DMS79 treated with DMSO at 0.1 percent for 48 hours (cell line): Measurements from ENCODE around the gene SIGLEC1.

ENCODE experiments used
- DNase-seq: peaks from one replicate; lab custom pipeline; 2025; lab: John Stamatoyannopoulos, UW

Gene SIGLEC1

DNA sequence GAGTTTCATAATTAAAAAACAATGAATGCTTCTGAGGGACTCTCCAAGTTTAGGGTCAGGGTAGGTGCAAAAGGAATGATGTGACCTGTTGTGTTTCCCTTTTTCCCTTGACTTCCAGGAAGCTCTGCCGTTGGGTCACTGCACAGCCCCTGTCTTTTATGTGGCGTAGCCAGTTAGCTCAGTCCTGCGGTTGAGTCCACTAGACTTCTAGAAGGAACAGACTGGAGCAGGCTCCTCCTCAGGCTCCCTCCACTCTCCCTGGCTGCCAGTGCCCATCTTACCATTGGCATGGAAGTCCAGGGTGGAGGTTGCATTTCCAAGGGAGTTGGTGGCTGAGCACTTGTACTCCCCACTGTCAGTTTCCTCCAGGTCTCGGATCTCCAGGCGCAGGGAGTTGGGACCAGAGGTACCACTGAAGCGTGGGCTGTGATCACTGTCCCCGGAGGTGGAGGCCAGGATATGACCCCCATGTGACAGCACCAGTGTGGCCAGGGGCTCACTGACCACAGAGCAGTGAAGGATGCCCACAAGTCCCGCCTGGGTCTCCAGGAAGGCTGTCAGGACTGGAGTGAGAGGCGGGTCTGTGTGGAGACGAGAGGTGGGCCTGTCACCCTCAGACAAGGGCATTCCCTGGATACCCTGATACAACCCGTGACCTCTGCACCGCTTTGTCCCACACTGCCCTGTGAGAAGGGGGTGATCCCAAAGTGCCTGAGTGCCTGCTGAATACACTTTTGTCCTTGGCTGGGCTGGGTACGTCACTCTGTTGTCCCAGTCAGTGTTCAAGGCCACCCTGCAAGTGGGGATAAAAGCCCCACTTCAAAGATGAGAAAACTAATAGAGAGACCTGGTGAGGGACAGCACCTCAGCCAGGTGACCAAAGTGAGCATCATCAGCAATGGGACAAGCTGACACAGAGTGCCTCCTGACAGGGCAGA lies 11.1 kb downstream of the SIGLEC1 start:
- DNase-seq, result no peak

DNA sequence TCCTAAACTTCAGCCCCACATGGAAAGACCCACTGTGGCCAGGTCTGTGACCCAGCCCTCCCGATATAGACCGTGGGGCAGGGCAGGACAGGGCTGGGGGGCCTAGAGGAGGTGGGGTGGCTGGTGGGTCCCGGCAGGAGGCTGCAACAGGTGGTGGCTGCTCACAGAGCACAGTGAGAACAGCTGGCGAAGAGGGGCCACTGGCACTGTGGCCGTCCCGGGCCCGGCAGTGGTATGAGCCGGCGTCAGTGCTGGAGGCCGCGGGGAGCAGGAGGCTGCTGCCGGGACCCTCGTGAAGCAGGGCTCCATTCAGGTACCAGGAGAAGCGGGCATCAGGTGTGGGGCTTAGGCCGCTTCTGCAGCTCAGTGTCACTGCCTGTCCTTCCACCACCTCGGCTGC lies 13.4 kb downstream of the SIGLEC1 start:
- DNase-seq, result no peak

DNA sequence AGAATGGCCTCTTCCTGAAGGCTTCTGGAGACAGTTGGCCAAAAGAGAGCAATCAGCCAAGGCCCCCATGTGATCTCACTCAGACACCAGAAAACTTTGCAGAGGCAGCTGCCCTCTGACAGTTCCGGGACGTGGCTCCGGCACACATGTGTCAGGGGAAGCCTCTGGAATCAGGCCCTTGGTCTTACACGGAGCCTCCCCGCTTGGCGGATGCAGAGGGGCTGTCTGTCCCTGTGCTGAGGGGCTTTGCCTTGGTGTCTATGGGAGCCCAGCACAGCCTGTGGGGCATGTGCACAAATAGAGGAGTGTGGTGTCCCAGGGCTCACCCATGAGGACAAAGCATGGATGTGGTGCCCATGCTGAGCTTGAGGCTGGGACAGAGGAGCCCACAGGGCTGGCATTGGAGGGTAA lies 13.8 kb downstream of the SIGLEC1 start:
- no peak for DNase-seq

DNA sequence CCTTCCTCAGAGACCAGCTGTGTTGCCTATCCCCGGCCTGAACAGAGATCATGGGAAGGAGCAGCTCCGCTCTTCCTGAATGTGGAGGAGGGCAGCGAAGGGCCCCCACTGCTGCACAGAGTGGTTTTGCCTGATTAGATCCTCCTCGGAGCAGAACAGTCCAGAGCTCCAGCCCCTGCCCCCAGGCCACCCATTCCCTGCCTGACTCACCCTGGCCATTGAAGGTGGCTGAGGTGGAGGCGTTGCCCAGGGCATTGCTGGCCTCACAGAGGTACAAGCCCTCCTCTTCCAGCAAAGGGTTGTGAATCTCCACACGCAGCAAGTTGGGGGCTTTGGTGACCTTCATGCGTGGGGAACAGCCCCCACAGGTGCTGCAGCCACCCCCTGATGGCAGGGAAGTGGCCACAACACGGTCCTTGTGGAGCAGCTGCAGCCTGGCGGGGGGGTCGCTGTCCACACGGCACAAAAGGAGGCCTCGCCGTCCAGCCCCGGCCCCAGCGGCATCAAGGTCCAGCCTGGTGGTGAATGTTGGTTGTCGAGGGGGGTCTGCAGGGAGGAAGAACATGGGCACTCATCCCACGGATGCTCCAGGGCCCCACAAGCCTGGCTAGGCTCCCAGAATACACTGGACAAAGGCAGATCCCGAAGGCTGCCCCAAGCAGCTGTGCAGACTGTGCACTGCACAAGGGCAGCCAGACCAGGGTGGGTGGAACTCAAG lies 14.7 kb downstream of the SIGLEC1 start:
- no peak for DNase-seq

DNA sequence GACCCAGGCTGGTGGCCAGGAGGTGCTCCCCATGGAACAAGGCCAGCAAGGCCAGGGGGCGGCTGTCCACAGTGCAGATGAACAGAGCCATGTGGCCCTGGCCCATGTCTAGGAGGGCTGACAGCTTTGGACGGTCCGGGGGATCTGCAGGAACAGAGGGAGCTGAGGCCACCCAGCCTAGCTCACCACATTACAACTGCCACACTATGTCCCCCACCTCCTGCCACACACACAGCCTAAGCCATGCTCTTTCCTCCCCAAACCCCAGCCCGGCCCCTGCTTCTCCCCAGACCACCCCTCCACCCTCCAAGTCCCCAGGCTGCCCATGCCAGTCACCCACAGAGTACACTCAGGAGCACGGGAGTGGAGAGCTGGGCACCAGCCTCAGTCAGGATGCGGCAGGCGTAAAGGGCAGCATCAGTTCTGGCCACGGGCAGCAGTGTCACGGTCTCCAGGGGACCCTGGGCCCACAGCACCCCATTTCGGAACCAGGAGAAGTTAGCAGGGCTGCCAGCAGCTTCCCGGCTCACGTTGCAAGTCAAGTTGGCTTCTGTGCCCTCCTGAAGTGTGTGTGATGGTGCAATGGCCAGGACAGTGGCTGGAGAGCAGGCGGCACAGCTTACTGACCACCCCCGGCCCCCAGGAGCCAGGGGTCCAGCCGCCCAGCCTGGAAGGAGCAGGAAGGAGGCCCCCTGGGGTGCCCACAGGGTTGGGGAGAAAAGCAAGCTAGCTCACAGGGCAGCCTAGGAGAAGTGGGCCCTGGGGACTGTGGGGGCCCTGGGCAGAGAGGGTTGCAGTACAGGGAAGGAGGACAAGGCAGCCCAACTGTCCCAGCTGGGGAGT lies 15.4 kb downstream of the SIGLEC1 start:
- no peak for DNase-seq

DNA sequence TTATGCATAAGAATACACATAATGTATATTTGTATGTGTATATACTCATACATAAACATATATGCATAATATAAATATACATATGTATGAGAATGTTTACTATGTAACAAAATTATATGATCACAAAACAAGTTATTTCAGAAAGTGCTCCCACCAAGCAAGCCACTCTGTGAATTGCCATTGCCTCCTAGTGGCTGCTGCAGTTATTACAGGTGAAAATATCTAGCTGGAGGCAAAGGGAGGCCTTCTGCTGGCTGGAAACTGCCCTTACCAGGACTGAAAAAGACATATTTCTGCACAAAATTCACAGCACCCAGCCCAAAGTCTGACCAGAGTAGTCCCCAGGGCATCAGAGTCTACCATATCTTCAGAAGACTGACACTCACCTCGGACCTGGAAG lies 16.2 kb downstream of the SIGLEC1 start:
- DNase-seq, result no peak

DNA sequence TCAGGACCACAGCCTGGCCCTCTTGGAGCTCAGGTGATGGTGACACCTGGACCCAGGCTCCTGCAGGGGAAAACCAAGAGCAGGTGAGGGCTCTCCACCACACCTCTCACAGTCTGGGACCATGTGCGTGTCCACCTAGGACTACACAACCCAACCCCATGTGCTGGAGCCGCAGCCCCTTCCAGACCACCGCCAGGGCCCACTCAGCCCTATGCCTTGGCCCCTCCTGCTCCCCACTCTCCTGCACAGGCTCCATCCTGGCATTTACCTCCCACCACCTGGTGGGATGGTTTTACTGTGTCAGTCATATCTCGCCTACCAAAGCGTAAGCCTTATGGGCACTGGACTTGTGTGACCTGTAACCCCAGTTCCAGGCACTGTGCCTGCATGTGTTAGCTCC lies 17.5 kb downstream of the SIGLEC1 start:
- DNase-seq, result no peak

DNA sequence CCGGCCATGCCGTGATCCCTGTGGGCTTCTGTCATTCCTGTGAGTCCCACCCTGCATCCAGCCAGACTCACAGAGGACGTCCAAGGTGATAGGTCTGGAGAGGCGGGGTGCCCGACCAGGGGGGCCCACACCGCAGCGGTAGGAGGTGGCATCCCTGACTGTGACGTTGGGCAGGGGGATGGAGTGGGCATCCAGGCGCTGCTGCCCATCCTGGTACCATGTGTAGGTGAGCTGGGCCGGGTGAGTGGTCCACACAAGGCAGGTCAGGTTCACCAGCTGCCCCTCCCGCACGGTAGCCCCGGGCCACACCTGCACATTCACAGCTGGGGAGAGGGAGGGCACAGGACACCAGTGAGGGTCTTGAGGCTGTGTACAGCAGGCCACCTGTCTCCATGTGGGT lies 19.0 kb downstream of the SIGLEC1 start:
- no peak for DNase-seq

DNA sequence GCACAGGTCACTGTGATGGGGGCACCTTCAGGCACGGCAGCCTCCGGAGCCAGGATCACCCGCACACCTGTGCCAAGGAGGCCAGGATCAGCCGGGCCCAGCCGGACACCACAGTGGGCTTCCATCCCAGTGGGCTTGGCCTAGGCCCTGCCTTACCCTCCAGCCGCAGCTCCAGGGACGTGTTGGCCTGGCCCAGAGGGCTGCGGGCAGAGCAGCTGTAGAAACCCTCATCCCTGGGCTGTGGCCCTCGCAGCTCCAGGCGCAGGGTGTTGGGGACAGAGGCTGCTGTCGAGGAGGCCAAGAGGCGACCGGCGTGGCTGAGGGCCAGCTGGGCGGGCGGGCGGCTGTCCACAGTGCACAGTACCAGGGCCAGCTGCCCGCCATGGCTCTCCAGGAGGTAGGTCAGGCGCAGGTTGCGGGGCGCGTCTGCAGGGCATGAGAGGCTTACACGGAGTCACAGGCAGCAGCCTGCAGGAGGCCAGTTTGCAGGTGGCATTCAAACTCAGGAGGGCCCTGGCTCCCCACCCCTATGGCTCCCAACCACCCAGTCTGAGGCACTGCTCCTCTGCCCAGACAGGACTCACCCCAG lies 19.6 kb downstream of the SIGLEC1 start:
- no peak for DNase-seq

DNA sequence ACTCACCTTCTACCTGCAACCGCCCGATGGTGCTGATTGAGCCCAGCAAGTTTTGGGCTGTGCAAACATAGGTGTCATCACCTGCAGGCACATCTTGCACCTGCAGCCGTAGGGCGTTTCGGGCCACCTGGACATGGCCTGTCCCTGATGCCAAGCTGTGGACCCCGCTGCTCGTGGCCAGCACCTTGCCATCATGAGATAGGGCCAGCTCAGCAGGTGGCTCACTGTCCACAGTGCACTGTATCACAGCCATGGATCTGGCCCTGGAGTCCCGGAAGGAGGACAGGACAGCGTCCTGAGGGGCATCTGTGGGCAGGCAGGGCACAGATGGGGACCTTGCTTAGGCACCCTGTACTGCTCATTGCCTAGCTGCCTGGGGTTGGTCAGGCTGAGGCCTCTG lies 20.5 kb downstream of the SIGLEC1 start:
- no peak for DNase-seq

DNA sequence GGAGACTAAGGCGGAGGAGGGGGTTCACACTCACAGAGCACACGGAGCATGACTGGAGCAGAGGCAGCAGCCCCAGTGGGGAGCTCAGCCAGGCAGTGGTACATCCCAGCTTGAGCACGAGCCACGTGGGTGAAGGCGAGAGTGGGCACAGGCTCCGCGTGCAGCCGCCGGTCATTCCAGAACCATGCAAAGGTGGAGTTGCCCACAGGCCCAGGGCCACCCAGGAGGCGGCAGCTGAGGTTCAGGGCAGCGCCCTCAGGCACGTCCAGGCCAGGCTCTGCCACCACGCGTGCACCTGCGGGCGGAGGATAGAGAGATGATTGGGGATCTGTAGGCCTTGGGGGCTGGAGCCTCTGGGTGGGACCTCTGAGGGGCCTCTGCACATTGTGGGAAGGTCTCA lies 21.1 kb downstream of the SIGLEC1 start:
- no peak for DNase-seq

DNA sequence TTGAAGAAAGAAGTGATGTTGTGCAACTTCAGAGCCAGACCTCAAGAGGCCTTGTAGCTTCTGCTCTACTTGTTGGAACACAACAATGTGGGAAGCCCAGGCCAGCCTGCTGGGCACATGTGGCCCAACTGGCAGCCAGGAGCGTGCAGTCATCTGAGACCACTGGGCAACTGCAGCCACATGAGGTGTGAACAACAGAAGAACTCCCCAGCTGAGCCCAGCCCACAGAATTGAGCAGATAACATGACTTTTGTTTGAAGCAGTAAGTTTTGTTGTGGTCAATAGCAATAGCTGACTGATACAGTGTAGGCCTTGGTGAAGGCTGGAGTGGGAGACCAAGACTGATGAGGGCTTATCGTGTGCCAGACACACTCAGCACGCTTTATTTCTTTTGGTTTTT lies 22.0 kb downstream of the SIGLEC1 start:
- DNase-seq, result no peak

DNA sequence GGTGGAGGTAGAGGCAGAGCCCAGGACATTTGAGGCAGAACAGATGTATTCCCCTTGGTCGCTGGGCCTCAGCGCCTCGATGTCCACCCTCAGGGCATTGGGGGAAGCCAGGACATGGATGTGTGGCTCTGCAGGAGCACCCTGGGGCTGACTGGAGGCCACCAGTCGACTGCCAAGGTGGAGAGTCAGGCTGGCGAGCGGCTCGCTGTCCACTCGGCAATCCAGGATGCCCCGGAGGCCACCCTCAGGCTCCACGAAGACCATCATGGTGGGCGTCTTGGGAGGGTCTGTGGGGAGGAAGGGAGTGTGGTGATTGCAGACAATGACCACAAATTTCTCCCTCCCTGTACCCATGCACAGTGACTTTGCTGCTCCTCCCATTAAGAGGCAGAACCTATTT lies 22.4 kb downstream of the SIGLEC1 start:
- no peak for DNase-seq

DNA sequence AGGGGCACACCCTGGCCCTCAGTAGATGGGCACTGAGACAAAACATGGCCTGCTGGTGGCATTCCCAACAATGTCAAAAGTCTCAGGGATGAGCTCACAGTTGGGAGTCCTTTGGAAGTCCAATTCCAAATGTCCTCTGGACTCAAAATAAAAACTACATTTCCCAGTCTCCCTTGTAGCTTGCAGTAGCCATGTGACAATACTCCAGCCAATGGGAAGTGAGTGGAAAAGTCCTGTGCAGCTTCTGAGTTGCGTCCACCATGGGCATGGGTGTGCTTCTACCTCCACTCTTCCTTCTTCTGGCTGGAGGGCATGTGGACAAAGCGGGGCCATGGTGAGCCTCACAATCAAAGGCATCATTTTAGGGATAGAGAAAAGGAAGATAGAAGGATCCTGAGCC lies 24.7 kb downstream of the SIGLEC1 start:
- DNase-seq, result no peak

DNA sequence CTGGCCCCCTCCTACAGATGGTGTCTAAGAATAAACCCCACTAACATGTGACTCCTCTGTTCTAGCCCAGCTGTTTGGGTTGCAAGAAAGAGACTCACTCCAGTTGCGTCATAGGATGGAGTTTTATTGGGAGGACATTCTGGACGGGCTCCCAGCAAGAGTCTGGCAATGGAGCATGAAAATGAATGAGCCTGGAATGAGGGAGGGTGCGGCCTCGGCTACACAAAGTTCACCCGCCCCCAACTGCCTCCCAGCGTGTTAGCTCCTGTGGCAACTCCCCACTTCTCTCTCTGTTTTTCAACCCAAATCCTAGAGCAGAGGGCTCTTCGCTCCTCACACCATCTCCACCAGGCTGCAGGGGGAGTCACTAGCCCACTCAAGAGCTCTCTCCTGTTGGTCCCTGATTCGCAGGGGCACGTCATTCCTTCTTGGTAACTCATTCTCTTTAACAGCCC lies 25.5 kb downstream of the SIGLEC1 start:
- DNase-seq, result peak; percentile 73

DNA sequence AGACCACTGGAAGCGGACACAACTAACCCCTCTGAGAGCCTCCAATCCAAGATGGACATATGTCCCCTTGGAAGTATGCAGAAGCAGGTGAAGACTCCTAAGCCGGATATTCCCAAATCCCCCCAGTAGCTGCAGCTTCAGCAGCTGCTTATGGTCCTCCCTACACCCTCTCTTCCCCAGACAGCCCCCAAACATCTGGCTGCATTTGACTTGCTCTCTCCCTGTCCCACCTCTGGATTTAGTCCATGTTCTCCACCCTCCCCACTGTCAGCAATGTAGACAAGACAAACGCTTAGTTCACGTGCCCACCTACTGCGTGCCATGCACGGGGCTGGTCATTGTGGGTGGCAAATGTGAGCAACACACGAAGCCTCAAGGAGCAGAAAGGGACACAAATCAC lies 26.0 kb downstream of the SIGLEC1 start:
- DNase-seq, result no peak

DNA sequence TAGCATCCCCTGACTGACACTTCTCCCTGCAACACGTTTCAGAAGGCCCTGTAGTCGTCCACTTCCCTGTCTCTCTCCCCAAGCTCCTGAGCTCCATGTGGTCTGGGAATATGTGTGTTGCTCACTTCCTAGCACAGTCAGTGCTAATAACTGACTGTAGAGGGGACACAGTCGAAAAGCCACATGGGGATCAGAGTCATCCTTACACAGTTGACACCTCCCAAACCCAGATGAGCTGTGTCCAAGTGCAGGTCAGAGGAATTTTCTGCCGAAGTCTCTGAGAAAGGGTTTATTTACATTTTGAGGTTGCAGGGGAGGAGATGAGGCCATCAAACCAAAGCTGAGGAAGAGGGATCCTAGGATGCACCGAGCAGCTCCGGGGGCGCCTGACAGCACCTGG lies 27.1 kb downstream of the SIGLEC1 start:
- DNase-seq, result no peak

DNA sequence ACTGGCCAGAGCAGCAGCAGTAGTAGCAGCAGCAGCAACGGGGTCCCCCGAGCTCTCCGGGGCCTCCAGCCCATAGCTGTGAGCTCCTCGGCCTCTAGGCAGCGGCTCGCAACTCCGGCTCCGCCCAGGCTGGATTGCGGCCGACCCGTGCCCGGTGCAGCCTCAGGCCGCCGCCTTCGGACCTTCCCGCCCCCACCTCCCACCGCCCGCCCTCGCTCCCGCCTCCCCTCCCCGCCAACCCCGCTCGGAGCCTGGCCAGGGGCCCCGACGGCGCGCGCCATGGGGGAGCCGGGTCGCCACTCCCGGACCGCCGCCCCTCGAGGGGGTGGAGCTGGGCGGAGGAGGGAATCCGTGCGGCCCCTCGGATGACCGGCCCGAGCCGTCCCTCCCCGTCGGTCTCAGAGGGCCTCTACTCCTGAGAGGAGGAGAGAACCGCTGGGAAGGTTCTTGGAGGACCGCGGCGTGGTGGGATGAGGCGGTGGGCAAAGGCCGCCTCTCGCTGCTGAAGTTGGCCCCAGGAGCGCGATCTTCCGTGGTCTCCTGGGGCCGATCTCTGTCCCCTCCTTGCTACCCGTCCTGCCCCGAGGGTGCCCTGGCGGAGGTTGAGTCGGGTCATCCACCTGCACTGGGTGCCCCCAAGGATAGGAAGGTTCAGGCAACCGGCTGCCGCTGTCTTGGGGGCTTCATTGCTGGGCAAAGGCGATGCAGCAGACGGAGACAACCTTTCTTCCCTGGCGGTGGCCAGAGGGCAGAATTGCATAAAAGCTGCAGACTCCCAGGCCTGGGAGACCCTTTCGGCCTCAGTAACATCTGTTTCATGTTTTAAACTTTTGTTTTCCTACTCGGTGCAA lies 30.2 kb downstream of the SIGLEC1 start, which contains the start of gene ADAM33:
TSS of gene ADAM33 (minus strand) at position 80 of the 851 bp plus-strand sequence. CDS start at position 74, 6 bp downstream.
- no peak for DNase-seq

DNA sequence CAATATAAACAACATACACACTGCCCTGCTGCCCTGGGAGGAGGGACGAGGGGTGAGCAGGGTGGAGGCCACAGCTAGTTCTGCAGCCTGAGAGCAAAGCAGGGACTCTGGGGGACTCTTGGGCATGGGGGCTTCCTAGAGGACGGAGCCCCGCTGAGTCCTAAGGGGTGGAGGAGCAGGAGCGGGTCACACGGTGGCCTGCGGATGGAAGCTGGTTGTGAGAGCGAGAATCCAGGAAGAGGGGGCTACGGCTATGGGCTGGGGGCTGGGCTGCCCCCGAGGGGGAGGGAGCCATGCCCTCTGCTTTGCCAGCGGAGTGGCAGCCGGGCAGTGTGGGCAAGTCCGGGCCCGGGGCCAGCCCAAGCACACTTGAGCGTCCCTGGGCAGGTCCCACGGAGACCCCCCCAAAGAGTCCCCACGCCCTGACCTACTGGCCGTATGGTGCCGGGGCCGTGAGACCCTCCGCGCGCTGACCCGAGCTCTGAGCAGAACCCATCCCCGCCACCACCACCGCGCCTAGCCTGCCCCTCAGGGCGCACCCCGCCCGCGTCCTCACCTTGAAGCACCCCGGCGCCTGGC lies 31.0 kb downstream of the SIGLEC1 start:
- no peak for DNase-seq

DNA sequence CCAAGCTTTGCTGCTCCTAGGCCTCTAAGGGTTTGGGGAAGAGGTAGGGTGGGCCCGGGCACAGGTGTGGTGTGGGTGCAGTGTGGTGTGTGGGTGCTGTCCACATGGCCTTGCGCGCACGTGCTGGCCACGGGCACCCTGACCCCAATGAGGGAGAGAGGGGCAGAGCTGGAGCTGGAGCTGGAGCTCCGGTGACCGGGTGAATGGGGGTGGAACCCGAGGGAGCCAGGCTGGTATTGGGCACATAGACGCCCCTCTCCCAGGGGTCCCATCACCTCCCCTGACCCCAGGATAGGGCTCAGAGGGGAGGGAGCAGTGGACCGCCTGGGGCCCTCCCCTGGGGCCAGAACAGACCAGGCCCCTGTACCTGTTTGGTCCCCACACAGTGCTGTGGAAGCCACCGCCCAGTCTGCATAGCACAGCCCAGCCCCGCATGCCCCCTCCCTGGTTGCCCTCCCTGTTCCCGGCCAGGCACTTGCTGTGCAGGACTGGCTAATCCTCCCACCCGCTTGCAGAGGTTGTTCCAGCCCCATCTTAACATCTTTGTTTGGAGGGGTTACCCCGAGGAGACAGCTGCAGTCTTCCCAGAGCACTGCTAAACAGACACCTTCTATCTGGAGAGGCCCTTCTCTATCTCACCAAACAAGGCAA lies 31.6 kb downstream of the SIGLEC1 start:
- DNase-seq, result no peak
